ENCODE data around the gene SAP30BP. TPM values are rescaled to one million over a fixed set of nuclear protein-coding genes. Genes with fewer than 3 reads are reported as not detected.

SAP30BP gene
- total and polyA plus RNA-seq, 4 donors, result 20.9 to 33.4 (median 30.2) TPM

DNA sequence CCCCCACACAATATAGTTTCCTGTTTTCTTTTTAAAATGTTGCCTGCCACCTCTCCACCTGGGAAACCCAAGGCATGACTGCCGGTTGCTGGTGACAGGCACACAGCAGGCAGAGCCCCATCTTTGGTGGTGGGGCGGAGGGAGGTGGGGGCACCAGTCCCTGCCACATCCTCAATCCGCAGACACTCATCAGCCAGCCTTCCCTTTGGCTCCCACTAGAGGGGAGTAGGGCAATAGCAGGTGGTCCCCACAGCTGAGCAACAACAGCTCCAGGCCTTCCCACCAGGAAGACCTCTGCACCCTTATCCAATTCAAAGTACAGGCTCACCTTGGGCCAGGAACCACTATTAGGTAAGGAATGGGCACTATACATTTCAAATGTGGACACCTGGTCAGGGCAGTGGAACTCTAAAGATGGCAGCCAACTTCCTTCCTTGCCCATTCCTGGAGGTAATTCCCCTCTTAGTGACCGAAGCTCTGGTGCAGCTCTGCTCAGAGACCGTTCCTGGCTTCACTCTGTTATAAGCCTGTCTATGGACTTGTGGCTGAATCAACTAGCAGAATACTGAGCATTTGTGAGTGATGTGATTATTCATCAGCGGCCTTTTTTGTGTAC lies 14.1 kb upstream of the SAP30BP start:
- TF ChIP-seq YY1 (IDR thresholded peaks at IDR 0.05) (no peak), HNF4G (IDR thresholded peaks at IDR 0.05) (no peak), SP1 (IDR thresholded peaks at IDR 0.05) (no peak), NR2F2 (IDR thresholded peaks at IDR 0.05) (no peak), RAD21 (IDR thresholded peaks at IDR 0.05) (peak; percentile 43 to 67), FOXA1 (IDR thresholded peaks at IDR 0.05) (no peak), TAF1 (conservative IDR thresholded peaks at IDR 0.05) (no peak), RXRA (IDR thresholded peaks at IDR 0.05) (no peak), EGR1 (IDR thresholded peaks at IDR 0.05; ENCODE audit: low read depth in 2 of 2) (no peak), JUND (IDR thresholded peaks at IDR 0.05) (no peak), ATF3 (IDR thresholded peaks at IDR 0.05) (no peak), GABPA (IDR thresholded peaks at IDR 0.05 in 1 of 2, conservative IDR thresholded peaks at IDR 0.05 in 1 of 2) (no peak), HNF4A (conservative IDR thresholded peaks at IDR 0.05) (no peak), FOXA2 (IDR thresholded peaks at IDR 0.05) (no peak)
- TF ChIP-seq, protein P1, sequence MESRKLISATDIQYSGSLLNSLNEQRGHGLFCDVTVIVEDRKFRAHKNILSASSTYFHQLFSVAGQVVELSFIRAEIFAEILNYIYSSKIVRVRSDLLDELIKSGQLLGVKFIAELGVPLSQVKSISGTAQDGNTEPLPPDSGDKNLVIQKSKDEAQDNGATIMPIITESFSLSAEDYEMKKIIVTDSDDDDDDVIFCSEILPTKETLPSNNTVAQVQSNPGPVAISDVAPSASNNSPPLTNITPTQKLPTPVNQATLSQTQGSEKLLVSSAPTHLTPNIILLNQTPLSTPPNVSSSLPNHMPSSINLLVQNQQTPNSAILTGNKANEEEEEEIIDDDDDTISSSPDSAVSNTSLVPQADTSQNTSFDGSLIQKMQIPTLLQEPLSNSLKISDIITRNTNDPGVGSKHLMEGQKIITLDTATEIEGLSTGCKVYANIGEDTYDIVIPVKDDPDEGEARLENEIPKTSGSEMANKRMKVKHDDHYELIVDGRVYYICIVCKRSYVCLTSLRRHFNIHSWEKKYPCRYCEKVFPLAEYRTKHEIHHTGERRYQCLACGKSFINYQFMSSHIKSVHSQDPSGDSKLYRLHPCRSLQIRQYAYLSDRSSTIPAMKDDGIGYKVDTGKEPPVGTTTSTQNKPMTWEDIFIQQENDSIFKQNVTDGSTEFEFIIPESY (IDR thresholded peaks at IDR 0.05), result no peak
- TF ChIP-seq, protein P2, sequence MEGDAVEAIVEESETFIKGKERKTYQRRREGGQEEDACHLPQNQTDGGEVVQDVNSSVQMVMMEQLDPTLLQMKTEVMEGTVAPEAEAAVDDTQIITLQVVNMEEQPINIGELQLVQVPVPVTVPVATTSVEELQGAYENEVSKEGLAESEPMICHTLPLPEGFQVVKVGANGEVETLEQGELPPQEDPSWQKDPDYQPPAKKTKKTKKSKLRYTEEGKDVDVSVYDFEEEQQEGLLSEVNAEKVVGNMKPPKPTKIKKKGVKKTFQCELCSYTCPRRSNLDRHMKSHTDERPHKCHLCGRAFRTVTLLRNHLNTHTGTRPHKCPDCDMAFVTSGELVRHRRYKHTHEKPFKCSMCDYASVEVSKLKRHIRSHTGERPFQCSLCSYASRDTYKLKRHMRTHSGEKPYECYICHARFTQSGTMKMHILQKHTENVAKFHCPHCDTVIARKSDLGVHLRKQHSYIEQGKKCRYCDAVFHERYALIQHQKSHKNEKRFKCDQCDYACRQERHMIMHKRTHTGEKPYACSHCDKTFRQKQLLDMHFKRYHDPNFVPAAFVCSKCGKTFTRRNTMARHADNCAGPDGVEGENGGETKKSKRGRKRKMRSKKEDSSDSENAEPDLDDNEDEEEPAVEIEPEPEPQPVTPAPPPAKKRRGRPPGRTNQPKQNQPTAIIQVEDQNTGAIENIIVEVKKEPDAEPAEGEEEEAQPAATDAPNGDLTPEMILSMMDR (IDR thresholded peaks at IDR 0.05; ENCODE audit: low read depth, low read length, missing input control), result peak; percentile 48
- TF ChIP-seq, protein P3, sequence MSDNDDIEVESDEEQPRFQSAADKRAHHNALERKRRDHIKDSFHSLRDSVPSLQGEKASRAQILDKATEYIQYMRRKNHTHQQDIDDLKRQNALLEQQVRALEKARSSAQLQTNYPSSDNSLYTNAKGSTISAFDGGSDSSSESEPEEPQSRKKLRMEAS (IDR thresholded peaks at IDR 0.05), result no peak

GRCh38 chr17:75654176-75654575 lies 13.0 kb upstream of the SAP30BP start:
- Histone ChIP-seq H3K36me3 (ENCODE audit: control insufficient read depth in 4 of 4, insufficient read depth in 3 of 4, low read depth in 1 of 4, low read length in 3 of 4) (peaks cover 6 to 41% (median 14%) of the 10 kb centered on the region in 4 donors), H3K27ac (ENCODE audit: low read depth in 1 of 2, low read length in 2 of 2) (no peak overlapping the region), H3K4me3 (ENCODE audit: low read depth in 1 of 3, low read length in 3 of 3) (no peak overlapping the region), H3K9ac (ENCODE audit: low read depth in 1 of 2, low read length in 2 of 2) (no peak overlapping the region), H3K4me1 (ENCODE audit: control insufficient read depth in 4 of 4, insufficient read depth in 4 of 4, low read length in 3 of 4) (no peaks in the 10 kb centered on the region), H3K27me3 (ENCODE audit: control insufficient read depth in 4 of 4, insufficient read depth in 4 of 4, low read length in 3 of 4) (no peaks in the 10 kb centered on the region), H3K9me3 (ENCODE audit: control insufficient read depth in 4 of 4, low read length in 3 of 4) (no peaks in the 10 kb centered on the region)
- 55% methylated on average over 2 of the region's 2 CpGs for WGBS
- DNase-seq (ENCODE audit: low spot score), result no peak
- no peak for TF ChIP-seq YY1 (IDR thresholded peaks at IDR 0.05)
- no peak for TF ChIP-seq GABPA (IDR thresholded peaks at IDR 0.05 in 1 of 2, conservative IDR thresholded peaks at IDR 0.05 in 1 of 2)
- no peak for TF ChIP-seq SP1 (IDR thresholded peaks at IDR 0.05)
- no peak for TF ChIP-seq ATF3 (IDR thresholded peaks at IDR 0.05)
- TF ChIP-seq RAD21 (IDR thresholded peaks at IDR 0.05), result peak; percentile 28 to 35
- no peak for TF ChIP-seq NR2F2 (IDR thresholded peaks at IDR 0.05)
- no peak for TF ChIP-seq TAF1 (conservative IDR thresholded peaks at IDR 0.05)
- TF ChIP-seq, protein P2 (IDR thresholded peaks at IDR 0.05; ENCODE audit: low read depth, low read length, missing input control), result no peak

More for the DNA sequence above, 14.1 kb upstream of the SAP30BP start:
- Histone ChIP-seq H3K36me3 (ENCODE audit: control insufficient read depth in 4 of 4, insufficient read depth in 3 of 4, low read depth in 1 of 4, low read length in 3 of 4) (peaks cover 6 to 41% (median 16%) of the 10 kb centered on the region in 4 donors), H3K4me3 (ENCODE audit: low read depth in 1 of 3, low read length in 3 of 3) (no peak overlapping the region), H3K27me3 (ENCODE audit: control insufficient read depth in 4 of 4, insufficient read depth in 4 of 4, low read length in 3 of 4) (no peaks in the 10 kb centered on the region), H3K4me1 (ENCODE audit: control insufficient read depth in 4 of 4, insufficient read depth in 4 of 4, low read length in 3 of 4) (no peaks in the 10 kb centered on the region), H3K9me3 (ENCODE audit: control insufficient read depth in 4 of 4, low read length in 3 of 4) (no peaks in the 10 kb centered on the region), H3K9ac (ENCODE audit: low read depth in 1 of 2, low read length in 2 of 2) (no peak overlapping the region), H3K27ac (ENCODE audit: low read depth in 1 of 2, low read length in 2 of 2) (no peak overlapping the region)
- DNase-seq (ENCODE audit: low spot score), result peak; percentile 63
- 80% methylated on average over 6 of the region's 6 CpGs for WGBS
